GM13976 (cell line): ENCODE results near the gene ZNF614.

Experiments
- DNase-seq: peaks from one replicate; pipeline ENCODE4 v3.0.0; 2012; ENCODE audit warnings: low spot score
- CTCF ChIP-seq: IDR thresholded peaks from 2 replicates; pipeline ENCODE4 v1.5.1; 2012; ENCODE audit warnings: borderline replicate concordance, mild to moderate bottlenecking; ENCODE audit not compliant: insufficient read depth; ENCODE audit errors: extremely low read depth, missing control alignments, control extremely low read depth
- in situ Hi-C: fragments of 300-500 bp; cut with MboI; formaldehyde crosslinking; loops from one replicate; pipeline ENCODE4 v1.12.0; 2022; ENCODE audit warnings: low sequenced_read_pairs, mixed read lengths, inconsistent platforms; ENCODE audit not compliant: unreplicated experiment

Gene ZNF614

GRCh38 chr19:51971624-51972023 is 56.6 kb downstream of the ZNF614 start:
- no peak for DNase-seq
- TF ChIP-seq CTCF, result no peak
- in situ Hi-C loops, result no loop called here

GRCh38 chr19:51970718-51971117 is 57.5 kb downstream of the ZNF614 start:
- in situ Hi-C loops, result no loop called here
- no peak for DNase-seq
- TF ChIP-seq CTCF, result no peak

- no peak for TF ChIP-seq CTCF
- no peak for DNase-seq
- in situ Hi-C loops, result no loop called here
Measured at GRCh38 chr19:51965583-51965982, 62.6 kb downstream of the ZNF614 start.
